Activated CD8-positive, alpha-beta memory T cell treated with anti-CD3 and anti-CD28 coated beads, Interleukin-2, amount 50 U/mL, for 1 hour (primary cell): ENCODE data around the gene PELI2.

Experiments
- DNase-seq: peaks from one replicate; pipeline ENCODE4 v3.0.0-alpha.2; 2020; ENCODE audit errors: extremely low read depth

PELI2 gene

GRCh38 chr14:56349960-56350359, 231.7 kb downstream of the PELI2 start:
- no peak for DNase-seq
